ENCODE data around the gene NDFIP2. TPM values are rescaled to one million over a fixed set of nuclear protein-coding genes. Genes with fewer than 3 reads are reported as not detected.

Gene NDFIP2
- total and polyA plus RNA-seq, 2 experiments from 2014 or later: 28.3 to 28.7 TPM

DNA sequence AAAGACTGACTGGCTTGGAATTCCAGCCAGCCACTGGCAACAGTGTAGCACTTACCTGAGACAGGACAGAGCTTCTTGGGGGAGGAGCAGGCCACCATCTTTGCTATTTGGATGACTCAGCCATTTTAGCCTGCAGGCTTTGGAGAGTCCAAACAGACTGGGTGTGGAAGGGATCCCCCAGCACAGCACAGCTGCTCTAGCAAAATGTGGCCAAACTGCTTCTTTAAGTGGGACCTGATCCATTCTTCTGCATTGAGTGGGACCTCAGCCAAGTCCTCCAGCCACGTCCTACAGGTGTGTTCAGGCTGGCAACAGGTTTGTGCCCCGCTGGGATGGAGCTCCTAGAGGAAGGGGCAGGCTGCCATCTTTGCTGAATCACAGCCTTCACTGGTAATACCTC is 80.0 kb downstream of the NDFIP2 start:
- Histone ChIP-seq H3K36me3 (ENCODE audit: insufficient read depth) (no peaks in the 10 kb centered on the region), H2AFZ (no peak overlapping the region), H4K20me1 (replicated peaks; ENCODE audit: insufficient read depth) (no peaks in the 10 kb centered on the region), H3K27ac (ENCODE audit: low read depth) (no peak overlapping the region), H3K4me2 (no peak overlapping the region), H3K9me2 (ENCODE audit: insufficient read depth) (no peaks in the 10 kb centered on the region), H3K79me2 (replicated peaks; ENCODE audit: insufficient read depth) (no peaks in the 10 kb centered on the region), H3K4me1 (ENCODE audit: insufficient read depth) (no peaks in the 10 kb centered on the region), H3F3A (replicated peaks; ENCODE audit: low read depth) (no peaks in the 10 kb centered on the region), H3K4me3 (no peak overlapping the region), H3K27me3 (ENCODE audit: insufficient read depth) (no peaks in the 10 kb centered on the region)
- DNase-seq (ENCODE audit: low spot score): no peak
- H3K4me1 Mint-ChIP-seq: no peaks in the 10 kb centered on the region
- no peak overlapping the region for H3K27ac Mint-ChIP-seq
- TF ChIP-seq NANOG (IDR thresholded peaks at IDR 0.05; ENCODE audit: borderline replicate concordance) (no peak), CREB1 (CRISPR knock-in tag; IDR thresholded peaks at IDR 0.05; ENCODE audit: low read depth) (no peak), EZH2phosphoT487 (IDR thresholded peaks at IDR 0.05; ENCODE audit: unreplicated experiment) (no peak)
- TF ChIP-seq, protein P1, sequence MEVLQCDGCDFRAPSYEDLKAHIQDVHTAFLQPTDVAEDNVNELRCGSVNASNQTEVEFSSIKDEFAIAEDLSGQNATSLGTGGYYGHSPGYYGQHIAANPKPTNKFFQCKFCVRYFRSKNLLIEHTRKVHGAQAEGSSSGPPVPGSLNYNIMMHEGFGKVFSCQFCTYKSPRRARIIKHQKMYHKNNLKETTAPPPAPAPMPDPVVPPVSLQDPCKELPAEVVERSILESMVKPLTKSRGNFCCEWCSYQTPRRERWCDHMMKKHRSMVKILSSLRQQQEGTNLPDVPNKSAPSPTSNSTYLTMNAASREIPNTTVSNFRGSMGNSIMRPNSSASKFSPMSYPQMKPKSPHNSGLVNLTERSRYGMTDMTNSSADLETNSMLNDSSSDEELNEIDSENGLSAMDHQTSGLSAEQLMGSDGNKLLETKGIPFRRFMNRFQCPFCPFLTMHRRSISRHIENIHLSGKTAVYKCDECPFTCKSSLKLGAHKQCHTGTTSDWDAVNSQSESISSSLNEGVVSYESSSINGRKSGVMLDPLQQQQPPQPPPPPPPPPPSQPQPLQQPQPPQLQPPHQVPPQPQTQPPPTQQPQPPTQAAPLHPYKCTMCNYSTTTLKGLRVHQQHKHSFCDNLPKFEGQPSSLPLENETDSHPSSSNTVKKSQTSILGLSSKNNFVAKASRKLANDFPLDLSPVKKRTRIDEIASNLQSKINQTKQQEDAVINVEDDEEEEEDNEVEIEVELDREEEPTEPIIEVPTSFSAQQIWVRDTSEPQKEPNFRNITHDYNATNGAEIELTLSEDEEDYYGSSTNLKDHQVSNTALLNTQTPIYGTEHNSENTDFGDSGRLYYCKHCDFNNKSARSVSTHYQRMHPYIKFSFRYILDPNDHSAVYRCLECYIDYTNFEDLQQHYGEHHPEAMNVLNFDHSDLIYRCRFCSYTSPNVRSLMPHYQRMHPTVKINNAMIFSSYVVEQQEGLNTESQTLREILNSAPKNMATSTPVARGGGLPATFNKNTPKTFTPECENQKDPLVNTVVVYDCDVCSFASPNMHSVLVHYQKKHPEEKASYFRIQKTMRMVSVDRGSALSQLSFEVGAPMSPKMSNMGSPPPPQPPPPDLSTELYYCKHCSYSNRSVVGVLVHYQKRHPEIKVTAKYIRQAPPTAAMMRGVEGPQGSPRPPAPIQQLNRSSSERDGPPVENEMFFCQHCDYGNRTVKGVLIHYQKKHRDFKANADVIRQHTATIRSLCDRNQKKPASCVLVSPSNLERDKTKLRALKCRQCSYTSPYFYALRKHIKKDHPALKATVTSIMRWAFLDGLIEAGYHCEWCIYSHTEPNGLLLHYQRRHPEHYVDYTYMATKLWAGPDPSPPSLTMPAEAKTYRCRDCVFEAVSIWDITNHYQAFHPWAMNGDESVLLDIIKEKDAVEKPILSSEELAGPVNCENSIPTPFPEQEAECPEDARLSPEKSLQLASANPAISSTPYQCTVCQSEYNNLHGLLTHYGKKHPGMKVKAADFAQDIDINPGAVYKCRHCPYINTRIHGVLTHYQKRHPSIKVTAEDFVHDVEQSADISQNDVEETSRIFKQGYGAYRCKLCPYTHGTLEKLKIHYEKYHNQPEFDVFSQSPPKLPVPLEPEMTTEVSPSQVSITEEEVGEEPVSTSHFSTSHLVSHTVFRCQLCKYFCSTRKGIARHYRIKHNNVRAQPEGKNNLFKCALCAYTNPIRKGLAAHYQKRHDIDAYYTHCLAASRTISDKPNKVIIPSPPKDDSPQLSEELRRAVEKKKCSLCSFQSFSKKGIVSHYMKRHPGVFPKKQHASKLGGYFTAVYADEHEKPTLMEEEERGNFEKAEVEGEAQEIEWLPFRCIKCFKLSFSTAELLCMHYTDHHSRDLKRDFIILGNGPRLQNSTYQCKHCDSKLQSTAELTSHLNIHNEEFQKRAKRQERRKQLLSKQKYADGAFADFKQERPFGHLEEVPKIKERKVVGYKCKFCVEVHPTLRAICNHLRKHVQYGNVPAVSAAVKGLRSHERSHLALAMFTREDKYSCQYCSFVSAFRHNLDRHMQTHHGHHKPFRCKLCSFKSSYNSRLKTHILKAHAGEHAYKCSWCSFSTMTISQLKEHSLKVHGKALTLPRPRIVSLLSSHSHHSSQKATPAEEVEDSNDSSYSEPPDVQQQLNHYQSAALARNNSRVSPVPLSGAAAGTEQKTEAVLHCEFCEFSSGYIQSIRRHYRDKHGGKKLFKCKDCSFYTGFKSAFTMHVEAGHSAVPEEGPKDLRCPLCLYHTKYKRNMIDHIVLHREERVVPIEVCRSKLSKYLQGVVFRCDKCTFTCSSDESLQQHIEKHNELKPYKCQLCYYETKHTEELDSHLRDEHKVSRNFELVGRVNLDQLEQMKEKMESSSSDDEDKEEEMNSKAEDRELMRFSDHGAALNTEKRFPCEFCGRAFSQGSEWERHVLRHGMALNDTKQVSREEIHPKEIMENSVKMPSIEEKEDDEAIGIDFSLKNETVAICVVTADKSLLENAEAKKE (CRISPR knock-in tag; IDR thresholded peaks at IDR 0.05): no peak
- TF ChIP-seq, protein P2, sequence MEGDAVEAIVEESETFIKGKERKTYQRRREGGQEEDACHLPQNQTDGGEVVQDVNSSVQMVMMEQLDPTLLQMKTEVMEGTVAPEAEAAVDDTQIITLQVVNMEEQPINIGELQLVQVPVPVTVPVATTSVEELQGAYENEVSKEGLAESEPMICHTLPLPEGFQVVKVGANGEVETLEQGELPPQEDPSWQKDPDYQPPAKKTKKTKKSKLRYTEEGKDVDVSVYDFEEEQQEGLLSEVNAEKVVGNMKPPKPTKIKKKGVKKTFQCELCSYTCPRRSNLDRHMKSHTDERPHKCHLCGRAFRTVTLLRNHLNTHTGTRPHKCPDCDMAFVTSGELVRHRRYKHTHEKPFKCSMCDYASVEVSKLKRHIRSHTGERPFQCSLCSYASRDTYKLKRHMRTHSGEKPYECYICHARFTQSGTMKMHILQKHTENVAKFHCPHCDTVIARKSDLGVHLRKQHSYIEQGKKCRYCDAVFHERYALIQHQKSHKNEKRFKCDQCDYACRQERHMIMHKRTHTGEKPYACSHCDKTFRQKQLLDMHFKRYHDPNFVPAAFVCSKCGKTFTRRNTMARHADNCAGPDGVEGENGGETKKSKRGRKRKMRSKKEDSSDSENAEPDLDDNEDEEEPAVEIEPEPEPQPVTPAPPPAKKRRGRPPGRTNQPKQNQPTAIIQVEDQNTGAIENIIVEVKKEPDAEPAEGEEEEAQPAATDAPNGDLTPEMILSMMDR (conservative IDR thresholded peaks at IDR 0.05; ENCODE audit: low read depth in 2 of 2): no peak
- TF ChIP-seq, protein P3, sequence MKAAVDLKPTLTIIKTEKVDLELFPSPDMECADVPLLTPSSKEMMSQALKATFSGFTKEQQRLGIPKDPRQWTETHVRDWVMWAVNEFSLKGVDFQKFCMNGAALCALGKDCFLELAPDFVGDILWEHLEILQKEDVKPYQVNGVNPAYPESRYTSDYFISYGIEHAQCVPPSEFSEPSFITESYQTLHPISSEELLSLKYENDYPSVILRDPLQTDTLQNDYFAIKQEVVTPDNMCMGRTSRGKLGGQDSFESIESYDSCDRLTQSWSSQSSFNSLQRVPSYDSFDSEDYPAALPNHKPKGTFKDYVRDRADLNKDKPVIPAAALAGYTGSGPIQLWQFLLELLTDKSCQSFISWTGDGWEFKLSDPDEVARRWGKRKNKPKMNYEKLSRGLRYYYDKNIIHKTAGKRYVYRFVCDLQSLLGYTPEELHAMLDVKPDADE (IDR thresholded peaks at IDR 0.05): no peak
- TF ChIP-seq, protein P4, sequence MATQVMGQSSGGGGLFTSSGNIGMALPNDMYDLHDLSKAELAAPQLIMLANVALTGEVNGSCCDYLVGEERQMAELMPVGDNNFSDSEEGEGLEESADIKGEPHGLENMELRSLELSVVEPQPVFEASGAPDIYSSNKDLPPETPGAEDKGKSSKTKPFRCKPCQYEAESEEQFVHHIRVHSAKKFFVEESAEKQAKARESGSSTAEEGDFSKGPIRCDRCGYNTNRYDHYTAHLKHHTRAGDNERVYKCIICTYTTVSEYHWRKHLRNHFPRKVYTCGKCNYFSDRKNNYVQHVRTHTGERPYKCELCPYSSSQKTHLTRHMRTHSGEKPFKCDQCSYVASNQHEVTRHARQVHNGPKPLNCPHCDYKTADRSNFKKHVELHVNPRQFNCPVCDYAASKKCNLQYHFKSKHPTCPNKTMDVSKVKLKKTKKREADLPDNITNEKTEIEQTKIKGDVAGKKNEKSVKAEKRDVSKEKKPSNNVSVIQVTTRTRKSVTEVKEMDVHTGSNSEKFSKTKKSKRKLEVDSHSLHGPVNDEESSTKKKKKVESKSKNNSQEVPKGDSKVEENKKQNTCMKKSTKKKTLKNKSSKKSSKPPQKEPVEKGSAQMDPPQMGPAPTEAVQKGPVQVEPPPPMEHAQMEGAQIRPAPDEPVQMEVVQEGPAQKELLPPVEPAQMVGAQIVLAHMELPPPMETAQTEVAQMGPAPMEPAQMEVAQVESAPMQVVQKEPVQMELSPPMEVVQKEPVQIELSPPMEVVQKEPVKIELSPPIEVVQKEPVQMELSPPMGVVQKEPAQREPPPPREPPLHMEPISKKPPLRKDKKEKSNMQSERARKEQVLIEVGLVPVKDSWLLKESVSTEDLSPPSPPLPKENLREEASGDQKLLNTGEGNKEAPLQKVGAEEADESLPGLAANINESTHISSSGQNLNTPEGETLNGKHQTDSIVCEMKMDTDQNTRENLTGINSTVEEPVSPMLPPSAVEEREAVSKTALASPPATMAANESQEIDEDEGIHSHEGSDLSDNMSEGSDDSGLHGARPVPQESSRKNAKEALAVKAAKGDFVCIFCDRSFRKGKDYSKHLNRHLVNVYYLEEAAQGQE (IDR thresholded peaks at IDR 0.05; ENCODE audit: unreplicated experiment): no peak
- no peak for ATAC-seq
- H3K4me3 Mint-ChIP-seq: no peak overlapping the region
- H3K9me3 Mint-ChIP-seq: peaks cover 51% of the 10 kb centered on the region
- H3K36me3 Mint-ChIP-seq (ENCODE audit: low read depth): peaks cover 34% of the 10 kb centered on the region
- peaks cover 2% of the 10 kb centered on the region for H3K27me3 Mint-ChIP-seq (ENCODE audit: insufficient read depth, low read depth, poor library complexity)

Data from GM23338 (cell line).